HG03159 (cell line): Measurements from ENCODE around the gene COMT.

Experiments
- ATAC-seq: cut with Tn5 transposase; IDR thresholded peaks from one replicate; pipeline ENCODE4 v1.9.1; 2021; ENCODE audit warnings: mild to moderate bottlenecking, moderate library complexity; ENCODE audit not compliant: unreplicated experiment

The COMT gene

GRCh38 chr22:19992481-19992911 lies 50.9 kb downstream of the COMT start:
- no peak for ATAC-seq

DNA sequence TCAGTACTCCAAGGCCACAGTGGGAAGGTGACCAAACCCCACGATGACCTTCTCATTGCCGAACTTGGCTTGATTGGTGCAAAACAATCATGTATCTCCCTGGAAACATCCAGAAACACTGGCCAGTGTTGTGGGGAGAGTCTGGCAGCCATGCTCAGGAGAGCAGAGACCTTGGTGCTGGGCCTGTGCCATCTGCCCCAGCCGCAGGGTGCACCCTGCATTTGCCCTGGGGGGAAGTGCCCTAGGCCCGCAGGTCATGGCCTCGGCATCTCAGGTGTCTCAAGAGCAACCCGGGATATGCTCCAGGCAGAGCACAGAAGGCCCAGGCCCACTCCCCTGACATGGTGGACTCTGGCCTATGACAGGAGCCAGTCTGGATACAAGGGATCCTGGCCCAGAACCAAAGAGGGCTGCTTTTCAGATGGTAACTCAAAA lies 51.4 kb downstream of the COMT start:
- no peak for ATAC-seq

- ATAC-seq: no peak
Measured at GRCh38 chr22:19993926-19994325, 52.4 kb downstream of the COMT start.

DNA sequence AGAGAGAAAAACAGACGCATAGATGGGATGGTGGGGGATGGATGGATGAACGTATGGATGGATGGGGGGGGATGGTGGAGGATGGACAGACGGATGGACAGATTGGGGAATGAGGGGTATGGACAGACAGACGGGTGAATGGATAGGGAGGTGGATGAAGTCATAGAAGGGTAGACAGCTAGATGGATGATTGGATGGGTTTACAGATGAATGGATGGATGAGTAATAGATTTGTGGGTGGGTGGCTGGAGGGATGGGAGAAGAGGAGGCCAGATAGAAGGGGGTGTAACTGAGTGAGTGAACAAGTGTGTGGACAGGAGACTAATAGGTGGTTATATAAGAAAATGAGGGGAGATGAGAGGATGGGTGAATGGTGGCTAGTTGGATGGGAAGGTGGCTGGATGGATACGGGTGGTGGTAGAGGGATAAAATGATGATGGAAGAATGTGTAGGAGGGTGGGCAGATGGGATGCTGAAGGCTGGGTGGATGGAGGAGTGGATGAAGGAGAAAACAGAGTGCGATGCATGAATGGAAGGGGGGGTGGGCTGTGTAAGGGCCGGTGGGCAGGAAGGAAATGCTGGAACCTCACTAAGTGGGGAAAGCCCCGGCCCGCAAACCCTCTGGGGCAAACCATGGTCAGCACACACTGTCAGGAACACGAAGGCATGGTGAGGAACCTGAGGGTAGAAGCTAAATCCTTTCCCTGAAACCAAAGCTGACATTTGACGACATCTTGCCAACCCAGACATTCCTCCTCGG lies 53.5 kb downstream of the COMT start:
- no peak for ATAC-seq

DNA sequence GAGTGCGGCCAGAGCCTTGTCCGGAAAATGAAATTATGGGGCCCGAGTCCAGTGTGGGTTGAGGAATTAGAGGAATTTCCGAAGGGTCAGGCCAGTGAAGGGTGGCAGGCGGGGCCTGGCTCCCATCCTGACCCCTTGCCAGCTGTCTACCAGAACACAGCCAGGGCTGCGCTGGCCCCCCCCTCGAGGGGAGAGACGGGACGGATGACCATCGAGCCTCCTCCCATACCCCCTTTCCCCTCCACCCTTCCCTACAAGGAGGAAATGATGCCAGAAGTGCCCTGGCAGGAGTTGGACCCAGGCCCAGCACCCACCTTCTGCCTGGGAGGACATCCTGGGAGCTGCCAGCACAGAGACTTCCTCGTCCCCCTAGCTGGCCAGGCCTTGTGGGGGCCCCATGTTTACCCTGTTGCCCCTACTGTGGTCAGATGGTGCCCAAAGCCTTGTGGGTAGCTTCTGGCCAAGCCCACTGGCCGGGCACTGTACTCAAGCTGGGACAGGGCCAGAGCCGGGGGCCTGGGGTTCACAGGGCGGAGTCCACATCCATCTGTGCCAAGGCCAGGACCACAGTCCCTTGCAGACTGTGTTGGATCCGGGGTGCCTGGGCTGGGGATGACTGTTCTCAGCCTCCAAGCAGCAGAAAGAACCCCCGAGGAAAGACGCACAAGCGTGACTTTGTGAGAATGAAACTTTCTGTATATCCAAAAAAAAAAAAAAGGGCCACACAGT lies 54.2 kb downstream of the COMT start:
- ATAC-seq: no peak

DNA sequence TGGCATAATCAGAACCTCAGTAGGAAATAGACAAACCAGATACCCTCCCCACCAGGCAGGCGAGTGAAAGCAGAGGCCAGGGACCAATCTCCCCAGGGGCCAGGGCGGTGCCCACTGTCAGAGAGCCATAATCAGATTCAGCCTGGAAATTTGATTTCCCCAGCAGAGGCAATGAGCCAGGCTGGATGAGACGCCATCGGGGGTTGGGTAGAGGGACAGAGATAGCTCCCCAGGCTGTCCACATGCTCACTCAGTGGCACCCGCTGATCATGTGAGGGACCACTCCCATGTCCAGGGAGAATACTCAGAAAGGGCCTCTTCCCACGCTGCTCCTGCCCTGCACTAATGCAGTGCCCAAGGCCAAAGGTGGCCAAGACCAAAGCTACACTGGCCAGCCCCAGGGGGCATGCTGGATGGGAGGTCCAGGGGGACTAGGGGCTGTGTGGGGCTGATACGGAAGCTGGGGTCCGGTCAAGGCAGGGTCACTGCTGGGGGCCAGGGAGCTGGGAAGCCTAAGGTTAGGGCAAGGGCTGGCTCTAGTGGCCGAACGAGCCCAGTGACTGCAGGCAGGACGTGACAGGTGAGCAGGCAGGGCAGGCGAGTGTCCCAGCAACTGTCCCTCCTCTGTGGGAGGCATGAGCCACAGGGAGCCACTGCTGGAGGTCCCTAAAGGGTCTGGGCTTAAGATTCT lies 55.3 kb downstream of the COMT start:
- ATAC-seq: no peak

- no peak for ATAC-seq
Measured at GRCh38 chr22:19997561-19998231, 56.1 kb downstream of the COMT start.

- no peak for ATAC-seq
Measured at GRCh38 chr22:19998232-19998951, 56.8 kb downstream of the COMT start.

- no peak for ATAC-seq
Measured at GRCh38 chr22:19998991-19999820, 57.6 kb downstream of the COMT start.

DNA sequence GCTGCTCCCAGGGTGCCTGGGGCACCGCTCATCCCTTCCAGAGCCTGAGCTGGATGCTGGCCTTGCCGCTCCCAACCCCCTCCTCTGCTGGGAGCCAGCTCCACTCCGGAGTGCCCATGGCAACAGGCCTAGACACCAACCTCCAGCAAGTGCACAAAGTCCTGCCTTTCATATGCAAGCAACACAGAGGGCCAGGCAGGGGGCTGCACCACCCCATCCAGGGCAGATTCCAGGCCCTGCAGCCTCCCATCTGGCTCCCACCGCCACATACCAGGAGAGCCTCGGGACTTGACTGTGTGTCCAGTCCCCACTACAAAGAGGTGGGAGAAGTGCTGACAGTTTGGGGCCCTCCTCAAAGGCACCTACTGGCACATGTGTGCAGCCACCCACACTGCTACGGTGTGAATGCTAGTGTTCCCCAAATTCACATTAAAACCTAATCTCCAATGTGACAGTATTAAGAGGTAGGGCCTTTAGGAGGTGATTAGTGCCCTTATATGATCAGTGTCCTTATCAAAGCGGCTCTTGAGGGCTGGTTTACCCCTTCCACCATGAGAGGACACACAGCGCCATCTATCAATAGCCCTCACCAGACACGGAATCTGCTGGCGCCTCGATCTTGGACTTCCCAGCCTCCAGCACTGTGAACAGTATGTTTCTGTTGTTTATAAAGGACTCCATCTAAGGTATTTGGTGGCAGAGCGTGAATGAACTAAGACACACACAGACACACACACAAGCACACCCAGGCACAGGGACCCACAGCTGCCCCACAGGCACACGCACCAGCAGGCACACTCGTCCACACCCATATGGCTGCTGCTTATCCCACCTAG lies 58.9 kb downstream of the COMT start:
- no peak for ATAC-seq

GRCh38 chr22:20001082-20001638 lies 59.6 kb downstream of the COMT start:
- no peak for ATAC-seq

GRCh38 chr22:20002128-20002527 lies 60.6 kb downstream of the COMT start:
- no peak for ATAC-seq

GRCh38 chr22:20002636-20003035 lies 61.1 kb downstream of the COMT start:
- ATAC-seq: no peak

- ATAC-seq: no peak
Measured at GRCh38 chr22:20003304-20003703, 61.7 kb downstream of the COMT start.

DNA sequence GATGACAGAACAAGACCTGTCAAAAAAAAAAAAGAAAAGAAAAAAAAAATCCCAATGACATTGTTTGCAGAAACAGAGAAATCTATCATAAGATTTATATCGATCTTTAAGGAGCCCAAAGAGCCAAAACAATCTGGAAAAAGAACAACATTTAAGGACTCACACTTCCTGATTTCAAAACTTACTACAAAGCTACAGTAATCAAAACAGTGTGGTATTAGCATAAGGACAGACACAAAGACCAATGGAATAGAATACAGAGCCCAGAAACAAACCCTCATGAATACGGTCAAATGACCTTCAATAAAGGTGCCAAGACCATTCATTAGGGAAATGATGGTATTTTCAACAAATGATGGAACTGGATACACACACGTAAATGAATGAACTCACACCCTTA lies 62.9 kb downstream of the COMT start:
- ATAC-seq: no peak

DNA sequence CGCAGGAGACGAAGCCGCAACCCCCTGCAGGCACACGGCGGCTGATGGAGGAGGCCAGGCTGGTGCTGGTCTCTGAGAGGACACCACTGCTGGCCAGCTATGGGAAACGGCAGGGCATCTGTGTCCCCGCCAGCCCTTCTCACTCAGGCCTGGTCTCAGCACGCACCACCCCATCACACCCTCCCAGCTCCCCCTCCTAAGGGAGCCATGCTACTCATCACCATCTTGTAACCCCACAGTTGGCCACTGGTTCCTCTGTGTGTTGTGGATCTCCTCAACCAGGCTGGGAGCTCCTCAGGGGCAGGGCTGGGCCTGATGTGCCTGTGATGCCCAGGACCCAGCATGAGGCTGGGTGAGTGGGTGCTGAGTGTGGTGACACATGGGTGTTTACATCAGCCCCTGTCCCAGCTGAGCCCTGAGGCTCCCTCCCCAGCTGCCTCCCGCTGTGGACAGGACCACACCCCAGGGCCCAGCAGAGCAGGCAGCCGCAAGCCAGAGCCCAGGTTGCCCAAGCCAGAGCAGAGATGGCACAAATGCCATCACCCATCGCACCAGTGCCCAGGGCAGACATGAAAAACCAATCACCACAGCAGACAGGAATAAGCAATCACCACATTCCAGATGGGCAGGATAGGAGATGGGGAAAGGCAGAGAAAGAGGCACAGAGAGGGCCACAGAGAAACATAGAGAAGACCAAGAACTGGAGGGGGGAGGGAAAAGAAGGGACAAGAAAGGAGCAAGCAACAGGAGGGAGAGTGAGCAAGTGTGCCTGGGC lies 66.8 kb downstream of the COMT start:
- no peak for ATAC-seq

- ATAC-seq: no peak
Measured at GRCh38 chr22:20009018-20009491, 67.5 kb downstream of the COMT start.
